WTC11 (cell line): Measurements from ENCODE around the gene RETREG1. TPM values are rescaled to one million over a fixed set of nuclear protein-coding genes. Genes with fewer than 3 reads are reported as not detected.

Source experiments
- ATAC-seq: fragments of 200-7000 bp; cut with Tn5 transposase; 2 replicates; pipeline ENCODE4 v1.10.0; 2021; ENCODE audit warnings: mild to moderate bottlenecking, moderate library complexity
- CTCF ChIA-PET: fragments of 300-600 bp; sonication (Branson Sonifier 250); formaldehyde crosslinking; loops from one replicate; lab custom pipeline; 2021; ENCODE audit warnings: antibody characterized with exemption; lab: Charles Lee
- POLR2A ChIA-PET: fragments of 350-600 bp; sonication (Branson Sonifier 250); formaldehyde crosslinking; loops from one replicate; lab custom pipeline; 2021; ENCODE audit warnings: antibody characterized with exemption; lab: Charles Lee
- DNase-seq: peaks from one replicate; pipeline ENCODE4 v3.0.0; 2021; ENCODE audit warnings: low spot score
- H3K27ac Mint-ChIP-seq: 2 replicates; pipeline ENCODE4 v1.8.0; 2021; ENCODE audit warnings: mixed read lengths
- H3K27me3 Mint-ChIP-seq: 2 replicates; pipeline ENCODE4 v1.8.0; 2021; ENCODE audit warnings: low read depth, mild to moderate bottlenecking, moderate library complexity, mixed read lengths
- H3K36me3 Mint-ChIP-seq: 2 replicates; pipeline ENCODE4 v1.8.0; 2021; ENCODE audit warnings: mixed read lengths
- H3K4me1 Mint-ChIP-seq: 2 replicates; pipeline ENCODE4 v1.8.0; 2022; ENCODE audit warnings: mixed read lengths
- H3K4me3 Mint-ChIP-seq: 2 replicates; pipeline ENCODE4 v1.8.0; 2021; ENCODE audit warnings: mild to moderate bottlenecking, moderate library complexity, mixed read lengths
- H3K9me3 Mint-ChIP-seq: 2 replicates; pipeline ENCODE4 v1.8.0; 2021; ENCODE audit warnings: mixed read lengths
- AR ChIP-seq: fragments of 250-450 bp; sonication (Bioruptor Pico); IDR thresholded peaks from 2 replicates; pipeline ENCODE4 v1.9.0; 2021; ENCODE audit warnings: mild to moderate bottlenecking
- ATF3 ChIP-seq: sonication (generic); formaldehyde crosslinking; conservative IDR thresholded peaks from 2 replicates; pipeline ENCODE4 v1.8.1; 2022; ENCODE audit warnings: mild to moderate bottlenecking, missing genetic modification reagents
- E2F4 ChIP-seq: sonication (generic); formaldehyde crosslinking; IDR thresholded peaks from 2 replicates; pipeline ENCODE4 v1.8.1; 2022; ENCODE audit warnings: low read depth, mild to moderate bottlenecking, moderate library complexity, missing genetic modification reagents, borderline replicate concordance
- FOXJ3 ChIP-seq: sonication (generic); formaldehyde crosslinking; IDR thresholded peaks from 2 replicates; pipeline ENCODE4 v1.9.0; 2021; ENCODE audit warnings: missing genetic modification reagents, mild to moderate bottlenecking, borderline replicate concordance
- GTF2I ChIP-seq: fragments of 250-450 bp; sonication (Bioruptor Pico); conservative IDR thresholded peaks from 2 replicates; pipeline ENCODE4 v1.4.0; 2021; ENCODE audit warnings: mild to moderate bottlenecking
- IRF1 ChIP-seq: sonication (generic); formaldehyde crosslinking; IDR thresholded peaks from 2 replicates; pipeline ENCODE4 v1.8.0; 2023; ENCODE audit warnings: missing genetic modification reagents
- JAZF1 ChIP-seq: fragments of 250-450 bp; sonication (Bioruptor Pico); IDR thresholded peaks from 2 replicates; pipeline ENCODE4 v1.9.0; 2021; ENCODE audit warnings: moderate library complexity, mild to moderate bottlenecking, inconsistent platforms
- MLX ChIP-seq: sonication (generic); formaldehyde crosslinking; IDR thresholded peaks from 2 replicates; pipeline ENCODE4 v1.8.1; 2023; ENCODE audit warnings: mild to moderate bottlenecking, missing genetic modification reagents, moderate library complexity
- NFATC4 ChIP-seq: fragments of 250-450 bp; sonication (Bioruptor Pico); IDR thresholded peaks from 2 replicates; pipeline ENCODE4 v1.9.0; 2021; ENCODE audit warnings: mild to moderate bottlenecking
- NR3C1 ChIP-seq: sonication (generic); formaldehyde crosslinking; conservative IDR thresholded peaks from 2 replicates; pipeline ENCODE4 v1.8.1; 2023; ENCODE audit warnings: low read depth, mild to moderate bottlenecking, missing genetic modification reagents
- OVOL2 ChIP-seq: fragments of 250-450 bp; sonication (Bioruptor Pico); IDR thresholded peaks from 2 replicates; pipeline ENCODE4 v1.9.0; 2021; ENCODE audit warnings: mild to moderate bottlenecking, borderline replicate concordance
- PREB ChIP-seq: sonication (generic); formaldehyde crosslinking; IDR thresholded peaks from 2 replicates; pipeline ENCODE4 v1.8.1; 2022; ENCODE audit warnings: mild to moderate bottlenecking, missing genetic modification reagents, moderate library complexity, borderline replicate concordance
- PRRX2 ChIP-seq: fragments of 250-450 bp; sonication (Bioruptor Pico); IDR thresholded peaks from 2 replicates; pipeline ENCODE4 v1.8.0; 2021; ENCODE audit warnings: mild to moderate bottlenecking
- SOX15 ChIP-seq: fragments of 250-450 bp; sonication (Bioruptor Pico); IDR thresholded peaks from 2 replicates; pipeline ENCODE4 v1.9.0; 2021; ENCODE audit warnings: mild to moderate bottlenecking
- STAT6 ChIP-seq: sonication (generic); formaldehyde crosslinking; conservative IDR thresholded peaks from 2 replicates; pipeline ENCODE4 v1.8.1; 2023; ENCODE audit warnings: mild to moderate bottlenecking, low read depth, missing genetic modification reagents, moderate library complexity
- TEAD1 ChIP-seq: sonication (generic); formaldehyde crosslinking; IDR thresholded peaks from 2 replicates; pipeline ENCODE4 v1.8.0; 2022; ENCODE audit warnings: mild to moderate bottlenecking, missing genetic modification reagents
- TEAD4 ChIP-seq: sonication (generic); formaldehyde crosslinking; IDR thresholded peaks from 2 replicates; pipeline ENCODE4 v1.8.0; 2022; ENCODE audit warnings: mild to moderate bottlenecking, missing genetic modification reagents
- USF2 ChIP-seq: sonication (generic); formaldehyde crosslinking; IDR thresholded peaks from 2 replicates; pipeline ENCODE4 v1.8.1; 2023; ENCODE audit warnings: mild to moderate bottlenecking, missing genetic modification reagents, moderate library complexity
- ZMAT4 ChIP-seq: fragments of 250-450 bp; sonication (Bioruptor Pico); IDR thresholded peaks from 2 replicates; pipeline ENCODE4 v1.9.0; 2021; ENCODE audit warnings: mild to moderate bottlenecking
- ZNF263 ChIP-seq: sonication (generic); formaldehyde crosslinking; IDR thresholded peaks from 2 replicates; pipeline ENCODE4 v1.8.1; 2022; ENCODE audit warnings: low read depth, mild to moderate bottlenecking, moderate library complexity, missing genetic modification reagents
- ZNF396 ChIP-seq: fragments of 250-450 bp; sonication (Bioruptor Pico); IDR thresholded peaks from 2 replicates; pipeline ENCODE4 v1.8.0; 2021; ENCODE audit warnings: mild to moderate bottlenecking, moderate library complexity, borderline replicate concordance
- total RNA-seq: library from RNA; stranded (reverse); gene quantifications from 3 replicates; pipeline ENCODE4 v1.2.3, GENCODE V29; 2021

Gene RETREG1
- total RNA-seq, 1 experiment from 2014 or later, result 2.2 TPM

GRCh38 chr5:16603701-16604100 lies 13.1 kb downstream of the RETREG1 start:
- POLR2A ChIA-PET, result no interaction called here
- no peak for TF ChIP-seq FOXJ3 (CRISPR knock-in tag)
- TF ChIP-seq USF2 (CRISPR knock-in tag), result no peak
- no peak for TF ChIP-seq NR3C1
- TF ChIP-seq STAT6 (CRISPR knock-in tag), result no peak
- no peak for TF ChIP-seq MLX (CRISPR knock-in tag)
- no peak for TF ChIP-seq AR (CRISPR knock-in tag)
- no peak for TF ChIP-seq JAZF1 (CRISPR knock-in tag)
- no peak for TF ChIP-seq E2F4 (CRISPR knock-in tag)
- no peak for TF ChIP-seq SOX15 (CRISPR knock-in tag)
- no peak for TF ChIP-seq ZNF263 (CRISPR knock-in tag)
- TF ChIP-seq TEAD4 (CRISPR knock-in tag), result no peak
- TF ChIP-seq ATF3, result no peak
- no peak for TF ChIP-seq ZNF396 (CRISPR knock-in tag)
- no peak for TF ChIP-seq GTF2I (CRISPR knock-in tag)
- TF ChIP-seq OVOL2 (CRISPR knock-in tag), result no peak
- no peak for TF ChIP-seq PRRX2 (CRISPR knock-in tag)
- TF ChIP-seq, all 79 proteins: peak for 0
- Mint-ChIP-seq H3K4me1 (peaks cover 13% of the 10 kb centered on the region), H3K4me3 (no peak overlapping the region), H3K36me3 (0 out of 2 replicates have a peak, but pooled peaks cover 3% of the 10 kb centered on the region), H3K27me3 (no peaks in the 10 kb centered on the region), H3K27ac (no peak overlapping the region), H3K9me3 (peaks cover 12% of the 10 kb centered on the region)
- no peak for ATAC-seq
- DNase-seq, result no peak
- CTCF ChIA-PET, result no interaction called here

- ATAC-seq (no peak), DNase-seq (no peak)
- Mint-ChIP-seq H3K27me3 (no peaks in the 10 kb centered on the region), H3K36me3 (peaks cover 3% of the 10 kb centered on the region; the same call in 1 of the 2 replicates), H3K4me1 (peaks cover 13% of the 10 kb centered on the region), H3K9me3 (peaks cover 16% of the 10 kb centered on the region), H3K4me3 (no peak overlapping the region), H3K27ac (no peak overlapping the region)
- POLR2A ChIA-PET, result no interaction called here
- CTCF ChIA-PET, result no interaction called here
- TF ChIP-seq AR (CRISPR knock-in tag) (no peak), PREB (CRISPR knock-in tag) (no peak), IRF1 (CRISPR knock-in tag) (no peak), TEAD1 (CRISPR knock-in tag) (no peak), NFATC4 (CRISPR knock-in tag) (no peak), ZMAT4 (CRISPR knock-in tag) (no peak)
These were observed 13.5 kb downstream of the RETREG1 start for GRCh38 chr5:16603295-16603694.
